Muscle of back (tissue), 11 donors: Measurements from ENCODE around the gene SDC1. TPM values are rescaled to one million over a fixed set of nuclear protein-coding genes. Genes with fewer than 3 reads are reported as not detected.

ENCODE experiments used
- DNase-seq, 3 donors: peaks; one replicate each; pipeline versions ENCODE4 v3.0.0 to v3.0.0-alpha.2; 2013
- polyA plus RNA-seq, 10 donors: library from polyadenylated mRNA; unstranded; fragments of 120-200 nt; gene quantifications; one replicate each; pipeline ENCODE4 v1.2.1, GENCODE V29; 2013; ENCODE audit not compliant: insufficient read length in 10 of 10

Gene SDC1
- polyA plus RNA-seq, 10 donors: 2.2 to 49.1 (median 7.1) TPM

GRCh38 chr2:20215183-20216040 is 9.5 kb downstream of the SDC1 start:
- no peak for DNase-seq

- no peak for DNase-seq
Measured at GRCh38 chr2:20214566-20215182, 10.3 kb downstream of the SDC1 start.

GRCh38 chr2:20213651-20214565 is 11.0 kb downstream of the SDC1 start:
- DNase-seq: no peak

GRCh38 chr2:20212871-20213503 is 11.9 kb downstream of the SDC1 start:
- DNase-seq: no peak

- DNase-seq: peak in 2 of 3 donors; percentile 33 to 48
Measured at GRCh38 chr2:20212459-20212870, 12.5 kb downstream of the SDC1 start.

GRCh38 chr2:20211860-20212458 is 13.0 kb downstream of the SDC1 start:
- no peak for DNase-seq

GRCh38 chr2:20211420-20211819 is 13.5 kb downstream of the SDC1 start:
- DNase-seq: no peak

GRCh38 chr2:20210462-20210861 is 14.5 kb downstream of the SDC1 start:
- DNase-seq: no peak

- no peak for DNase-seq
Measured at GRCh38 chr2:20209373-20210109, 15.4 kb downstream of the SDC1 start.

- no peak for DNase-seq
Measured at GRCh38 chr2:20208476-20208859, 16.5 kb downstream of the SDC1 start.

- DNase-seq: no peak
Measured at GRCh38 chr2:20207051-20207450, 17.9 kb downstream of the SDC1 start.

- no peak for DNase-seq
Measured at GRCh38 chr2:20205915-20206524, 18.9 kb downstream of the SDC1 start.

- no peak for DNase-seq
Measured at GRCh38 chr2:20205069-20205468, 19.9 kb downstream of the SDC1 start.

GRCh38 chr2:20203521-20204225 is 21.3 kb downstream of the SDC1 start:
- no peak for DNase-seq

- no peak for DNase-seq
Measured at GRCh38 chr2:20203072-20203471, 21.9 kb downstream of the SDC1 start.

- no peak for DNase-seq
Measured at GRCh38 chr2:20201671-20202070, 23.3 kb downstream of the SDC1 start.

- DNase-seq: no peak
Measured at GRCh38 chr2:20200697-20201555, 24.0 kb downstream of the SDC1 start.

- DNase-seq: no peak
Measured at GRCh38 chr2:20199633-20200270, 25.2 kb downstream of the SDC1 start.
